Kasumi-1 (cell line): ENCODE measurements around the gene MEIOSIN.

ENCODE experiments used
- DNase-seq, 2 experiments: peaks; one replicate each; lab custom pipeline; 2025; lab: John Stamatoyannopoulos, UW

Gene MEIOSIN

DNA sequence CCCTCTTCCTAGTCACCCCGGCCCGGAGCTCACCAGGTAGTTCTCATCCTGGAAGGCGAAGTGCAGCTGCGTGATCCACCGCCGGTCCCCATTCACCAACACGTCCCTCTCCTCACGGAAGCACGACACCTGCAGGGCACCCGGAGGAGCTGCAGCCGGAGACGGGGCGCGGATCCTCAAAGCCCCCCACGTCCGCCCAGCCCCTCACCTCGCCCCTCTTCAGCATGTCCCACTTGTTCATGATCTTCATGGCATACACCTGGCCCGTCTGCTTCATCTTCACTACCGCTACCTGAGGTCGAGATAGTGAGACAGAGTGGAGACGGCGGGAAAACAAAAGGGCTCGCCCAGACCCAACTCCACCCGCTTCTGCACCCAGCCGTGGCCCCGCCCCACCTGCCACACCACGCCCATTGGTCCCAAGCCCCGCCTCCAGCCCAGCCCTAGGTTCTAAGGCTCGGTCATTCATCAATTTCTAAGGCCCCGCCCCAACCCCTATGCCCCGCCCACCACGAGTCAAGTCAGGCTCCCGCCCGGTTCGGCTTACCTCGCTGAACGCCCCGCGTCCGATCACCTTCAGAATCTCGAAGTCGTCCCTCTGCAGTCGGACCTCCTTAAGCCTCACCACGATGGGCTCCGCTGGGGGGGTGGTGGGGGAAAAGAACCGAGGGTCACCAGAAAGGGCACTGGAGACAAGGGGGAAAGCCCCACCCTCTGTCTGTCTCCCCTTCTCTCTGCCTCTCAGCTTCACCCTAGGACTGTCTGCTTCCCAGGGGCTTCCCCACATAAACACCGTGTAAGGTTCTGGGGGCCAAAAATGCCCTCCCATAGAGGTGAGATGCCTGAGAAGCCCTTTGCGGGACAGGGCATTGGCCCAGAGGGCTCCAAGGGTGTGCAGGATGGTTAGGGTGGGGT, 46.2 kb downstream of the MEIOSIN start:
- peak; percentile 71 to 80 for DNase-seq

DNA sequence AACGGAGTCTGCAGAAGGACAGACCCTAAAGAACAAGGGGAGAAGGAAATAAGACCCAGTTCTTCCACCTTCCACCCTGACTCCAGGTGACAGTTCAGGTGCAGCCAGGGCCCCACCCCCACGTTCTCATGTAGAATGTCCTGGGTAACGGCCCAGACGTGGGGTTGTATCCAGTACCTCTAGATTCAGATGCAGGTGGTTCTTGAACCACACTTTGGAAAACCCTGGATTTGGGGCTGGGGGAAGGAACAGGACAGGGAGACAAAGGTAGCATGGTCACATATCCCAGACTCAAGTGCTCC, 46.9 kb downstream of the MEIOSIN start:
- no peak for DNase-seq

DNA sequence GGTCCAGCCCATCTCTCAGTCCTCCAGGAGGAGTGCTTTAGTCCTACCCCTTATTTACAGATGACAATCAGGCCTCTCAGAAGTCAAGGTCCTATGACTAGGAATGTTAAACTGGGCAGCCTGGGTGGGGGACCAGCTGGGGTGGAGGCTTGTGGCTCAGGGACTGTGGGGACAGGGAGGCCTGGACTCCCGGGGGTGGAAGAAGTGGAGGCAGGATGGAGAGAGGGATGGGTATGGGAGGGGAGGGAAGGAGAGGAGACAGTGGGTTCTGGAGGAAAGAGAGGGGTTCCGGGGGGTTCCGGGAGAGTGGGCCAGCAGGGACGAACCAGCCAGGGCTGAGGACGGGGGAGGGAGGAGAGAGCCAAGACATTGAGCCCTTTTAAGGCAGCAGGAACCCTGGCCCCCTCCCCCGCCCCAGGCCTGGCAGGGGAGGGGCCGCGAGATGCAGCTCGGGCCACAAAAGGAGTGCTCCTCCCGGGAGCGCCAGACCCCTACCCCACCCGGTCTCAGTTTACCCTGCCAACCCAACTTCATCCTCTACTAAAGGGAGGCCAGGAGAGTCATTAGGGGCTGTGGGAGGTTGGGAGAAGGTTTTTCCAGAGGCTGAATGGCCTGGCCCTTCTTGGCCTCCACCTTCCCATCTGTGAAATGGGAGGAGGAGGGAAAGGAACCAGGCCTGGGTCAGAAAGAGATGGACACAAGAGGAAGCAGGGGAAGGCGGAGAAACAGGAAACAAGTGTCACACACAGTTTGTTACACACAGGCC, 47.4 kb downstream of the MEIOSIN start:
- no peak for DNase-seq

DNA sequence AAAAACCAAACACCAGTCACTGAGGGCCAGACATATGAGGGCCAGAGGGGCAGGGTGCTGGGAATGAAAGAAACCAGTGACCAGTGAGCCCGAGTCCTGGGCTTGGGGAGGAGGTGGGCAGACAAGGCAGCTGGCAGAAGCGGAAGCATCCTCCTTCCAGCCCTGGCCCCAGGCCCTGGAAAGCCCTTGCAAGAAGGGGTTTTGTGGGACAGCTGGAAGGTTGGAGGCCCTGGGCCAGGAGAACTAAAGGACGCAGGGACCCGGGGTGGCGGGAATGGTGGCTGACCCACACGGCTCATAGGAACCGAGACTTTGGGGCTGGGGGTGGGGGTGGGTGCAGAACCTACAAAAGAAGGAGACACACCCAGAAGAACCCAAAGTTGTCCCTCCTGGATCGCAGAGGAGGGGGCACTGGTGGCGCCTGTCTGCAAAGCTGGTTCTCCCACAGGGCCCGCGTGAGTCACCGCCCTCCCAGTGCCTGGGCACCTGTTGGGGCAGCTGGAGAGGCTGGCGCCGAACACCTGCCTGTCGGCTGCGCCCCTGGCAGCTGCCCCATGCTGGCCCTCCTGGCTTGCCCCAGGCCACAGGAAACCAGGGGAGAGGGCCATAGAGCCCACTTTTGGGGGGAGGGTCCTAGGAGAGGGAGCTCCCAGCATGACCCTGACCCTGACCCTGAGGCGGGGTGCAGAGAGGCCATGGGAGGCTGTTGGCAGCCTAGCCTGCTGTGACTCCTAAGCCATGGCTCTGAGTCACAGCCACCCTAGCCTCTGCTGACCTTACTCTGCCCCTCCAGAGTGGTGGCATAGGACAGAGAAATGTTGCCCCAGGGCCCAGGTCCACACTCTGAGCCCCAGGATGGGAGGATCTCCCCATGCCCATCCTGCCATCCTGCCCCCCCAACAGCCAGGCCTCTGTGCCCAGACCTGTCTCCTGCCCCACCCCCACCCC, 48.2 kb downstream of the MEIOSIN start:
- DNase-seq = no peak

DNA sequence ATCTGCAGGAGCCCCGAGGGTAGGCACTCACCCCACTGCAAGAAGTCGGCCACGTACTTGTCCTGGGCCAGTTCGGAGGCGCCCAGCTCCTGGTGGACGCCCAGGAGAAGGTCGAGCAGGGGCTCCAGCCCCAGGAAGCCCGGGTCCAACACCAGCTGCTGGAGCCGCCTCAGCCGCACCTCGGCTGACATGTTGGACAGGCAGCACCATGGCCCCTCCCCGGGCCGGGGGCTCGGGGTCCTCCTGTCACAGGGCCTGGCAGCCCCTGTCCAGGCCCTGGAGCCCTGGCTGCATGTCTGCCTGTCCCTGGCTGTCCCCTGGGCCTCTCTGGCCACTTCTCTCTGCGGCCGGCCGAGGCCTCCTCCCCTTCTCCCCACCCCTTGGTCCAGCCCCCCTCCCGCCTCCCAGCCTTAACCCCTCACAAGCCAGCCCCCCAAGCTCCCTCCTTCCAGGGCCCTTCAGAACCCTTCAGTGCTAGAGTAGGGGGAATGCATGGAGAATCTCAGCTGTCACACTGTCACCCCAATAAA, 49.0 kb downstream of the MEIOSIN start, which contains the start of gene DMPK:
Gene DMPK (minus strand): TSS at position 329 of the 530 bp plus-strand sequence. CDS start 138 bp downstream, at position 191.
- no peak for DNase-seq

DNA sequence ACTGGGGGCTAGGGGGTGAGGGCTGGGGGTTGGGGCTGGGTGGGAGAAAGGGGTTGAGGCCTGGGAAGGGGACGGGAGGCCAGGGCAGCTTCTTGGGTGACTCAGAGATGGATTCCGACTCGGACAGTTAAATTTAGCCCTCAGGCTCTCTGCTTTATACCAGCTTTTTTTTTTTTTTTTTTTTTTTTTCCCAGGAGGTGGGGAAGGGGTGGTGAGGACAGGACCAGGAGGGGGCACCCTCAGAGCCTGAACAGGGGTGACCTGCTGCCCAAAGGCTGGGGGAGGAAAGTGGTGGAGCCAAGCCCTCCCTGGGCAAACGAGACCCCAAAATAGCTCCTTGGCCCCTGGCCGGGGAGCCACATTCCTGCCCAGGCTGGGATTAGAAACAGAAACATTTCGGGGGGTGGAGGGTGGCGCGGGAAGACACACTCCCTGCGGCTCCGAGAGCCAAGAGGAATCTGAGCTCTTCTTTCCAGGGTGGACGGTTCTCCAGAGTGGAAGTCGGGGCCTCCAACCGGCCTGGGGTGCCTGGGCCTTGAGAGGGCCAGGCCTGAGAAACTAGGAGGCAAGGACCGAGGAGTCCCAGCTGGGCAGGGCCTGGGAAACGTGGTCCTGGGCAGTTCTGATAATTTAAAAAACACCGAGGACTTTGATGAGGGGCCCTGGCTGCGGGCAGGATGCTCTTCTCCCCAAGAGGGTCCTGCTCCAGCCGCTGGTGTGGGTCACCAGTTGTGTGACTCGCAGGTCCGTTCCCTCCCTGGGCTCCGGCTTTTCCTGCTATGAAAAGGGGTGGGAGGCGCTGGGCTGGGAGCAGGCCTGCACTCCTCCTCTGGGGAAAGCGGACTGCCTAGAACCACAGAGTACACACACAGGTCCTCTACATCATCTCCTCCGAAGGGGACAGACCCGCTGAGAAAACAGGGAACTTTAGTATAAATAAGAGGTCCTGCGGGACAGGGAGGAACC, 49.9 kb downstream of the MEIOSIN start:
- no peak for DNase-seq

DNA sequence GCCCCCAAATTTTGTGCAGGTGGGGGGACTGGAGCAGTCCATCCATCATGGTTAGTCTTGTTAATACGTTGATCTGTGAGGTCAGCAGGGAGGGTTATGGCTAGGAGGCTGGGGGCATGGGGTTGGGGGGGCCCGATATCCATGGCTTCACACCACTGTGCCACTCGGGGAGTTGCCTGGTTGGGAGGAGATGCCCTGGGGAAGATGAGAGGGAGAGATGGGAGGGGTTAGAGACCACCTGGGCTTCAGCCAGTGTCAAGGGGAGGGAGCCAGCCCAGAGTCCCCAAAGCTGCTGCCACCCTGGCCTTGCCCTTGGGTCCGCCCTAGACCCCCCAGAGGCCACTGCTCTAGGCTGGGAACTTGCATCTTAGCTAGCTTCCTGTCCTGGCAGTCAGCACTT, 50.9 kb downstream of the MEIOSIN start:
- DNase-seq = no peak

DNA sequence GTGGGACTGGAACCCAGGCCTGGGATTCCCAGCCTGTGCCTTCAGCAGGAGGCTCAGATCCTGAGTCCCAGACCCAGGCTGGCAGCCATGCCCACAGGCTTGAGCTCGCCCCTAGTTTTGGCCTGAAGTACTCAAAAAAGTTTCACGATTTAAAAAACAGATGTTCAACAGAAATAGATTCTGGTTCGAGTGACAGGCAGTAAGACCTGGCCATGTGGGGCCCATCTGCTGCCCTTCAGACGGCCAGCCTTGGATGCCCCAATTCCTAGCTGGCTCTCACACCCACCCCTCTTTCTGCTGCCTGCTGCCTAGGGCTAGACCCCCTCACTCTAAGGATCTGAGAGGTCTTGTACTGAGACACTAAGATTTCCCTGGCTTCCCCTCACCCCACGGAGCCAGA, 51.9 kb downstream of the MEIOSIN start:
- DNase-seq = no peak

DNA sequence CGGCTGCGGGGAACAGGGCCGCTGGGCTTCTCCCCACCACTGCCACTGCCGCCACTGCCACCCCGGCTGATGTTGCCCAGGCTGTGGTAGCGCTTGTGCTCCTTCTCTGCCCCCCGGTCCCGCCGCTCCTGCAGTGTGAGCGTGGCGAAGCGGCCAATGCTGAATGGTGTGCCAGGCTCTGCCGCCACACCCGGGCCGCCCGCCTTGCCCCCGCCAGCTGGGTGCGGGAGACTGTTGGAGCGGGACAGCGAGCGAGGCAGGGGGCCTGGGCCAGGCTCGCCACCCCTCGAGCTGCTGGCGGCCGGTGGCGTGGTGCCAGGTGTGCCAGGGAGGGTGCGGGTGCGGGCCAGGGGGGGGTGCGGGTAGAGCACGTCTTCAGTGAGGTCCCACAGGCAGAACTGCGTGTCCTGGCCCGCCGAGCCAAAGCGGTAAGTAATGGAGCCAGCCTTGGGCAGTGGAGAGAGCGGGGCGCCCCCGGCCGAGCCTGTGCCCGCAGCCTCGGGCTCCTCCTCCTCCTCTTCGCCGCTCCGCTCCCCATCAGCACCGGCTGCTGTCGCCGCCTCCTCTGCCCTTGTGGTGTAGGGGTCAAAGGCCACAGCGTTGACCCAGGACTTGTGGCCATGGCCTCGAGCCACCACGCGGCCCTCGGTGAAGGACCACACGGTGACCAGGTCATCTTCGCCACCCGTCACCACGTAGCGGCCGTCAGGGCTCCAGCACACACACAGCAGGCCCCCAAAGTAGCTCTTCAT, 52.7 kb downstream of the MEIOSIN start:
- no peak for DNase-seq

DNA sequence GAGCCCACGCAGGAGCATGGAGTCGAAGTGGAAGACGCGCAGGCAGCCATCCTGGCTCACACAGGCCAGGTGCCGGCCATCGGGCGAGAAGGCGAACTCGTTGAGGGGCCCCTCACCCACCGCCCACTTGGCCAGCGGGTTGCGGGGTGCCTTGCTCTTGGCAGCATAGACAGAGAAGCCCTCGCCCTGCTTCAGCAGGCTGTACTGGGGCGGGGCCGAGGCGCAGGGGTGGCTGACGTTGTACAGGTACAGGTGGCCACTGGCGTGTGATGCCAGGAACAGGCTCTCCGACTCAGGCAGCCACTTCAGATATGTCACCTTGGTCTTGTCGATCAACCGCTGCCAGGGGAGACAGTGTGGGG, 53.3 kb downstream of the MEIOSIN start:
- DNase-seq = no peak

DNA sequence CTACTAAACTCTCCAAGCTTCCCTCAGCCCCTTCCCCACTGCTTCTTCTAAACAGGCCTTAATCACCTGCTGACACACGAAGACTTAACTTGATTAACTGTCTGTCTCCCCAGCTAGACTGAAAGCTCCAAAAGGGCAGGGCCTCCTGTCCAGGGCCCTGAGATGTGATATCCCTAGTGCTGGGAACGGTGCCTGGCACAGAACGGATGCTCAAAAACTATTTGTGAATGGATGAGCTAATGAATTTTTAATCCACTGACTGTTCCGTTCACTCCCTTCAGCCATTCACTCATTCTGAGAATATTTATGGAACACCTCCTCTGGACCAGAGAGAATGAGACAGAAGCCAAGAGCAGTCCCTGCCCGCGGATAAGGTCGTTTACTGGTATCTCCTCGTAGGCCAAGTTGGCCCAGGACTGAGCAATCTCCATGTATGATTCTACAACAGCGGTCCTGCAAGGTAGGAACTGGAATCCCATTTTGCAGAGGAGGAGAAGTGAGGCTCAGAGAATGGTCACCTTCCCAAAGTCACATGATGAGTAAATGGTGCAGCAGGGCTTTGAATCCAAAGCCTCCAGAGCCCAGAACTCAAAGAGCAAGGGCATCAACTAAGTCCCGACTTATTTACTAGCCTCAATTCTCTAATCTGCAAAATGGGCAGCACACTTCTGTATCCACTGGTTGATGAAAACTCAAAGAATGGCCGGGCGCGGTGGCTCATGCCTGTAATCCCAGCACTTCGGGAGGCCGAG, 56.0 kb downstream of the MEIOSIN start:
- no peak for DNase-seq

DNA sequence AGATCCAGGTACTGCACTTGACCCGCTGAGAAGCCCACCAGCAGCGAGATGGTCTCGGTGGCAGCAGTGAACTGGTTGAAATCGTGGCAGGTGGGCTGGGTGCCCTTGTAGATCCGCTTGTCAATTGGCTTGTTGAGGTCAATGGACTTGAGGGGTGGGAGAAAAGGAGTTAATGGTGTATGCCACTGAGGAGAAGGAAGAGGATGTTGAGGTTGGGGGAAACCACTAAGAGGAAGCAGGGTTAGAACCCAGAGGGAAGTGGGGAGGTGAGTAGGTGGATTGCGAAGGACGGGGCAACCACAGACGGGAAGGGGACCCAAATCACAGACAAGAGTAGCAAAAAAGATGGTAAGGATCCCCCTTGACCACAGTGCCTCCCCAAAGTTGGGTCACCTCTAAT, 57.7 kb downstream of the MEIOSIN start:
- peak; percentile 87 to 89 for DNase-seq

DNA sequence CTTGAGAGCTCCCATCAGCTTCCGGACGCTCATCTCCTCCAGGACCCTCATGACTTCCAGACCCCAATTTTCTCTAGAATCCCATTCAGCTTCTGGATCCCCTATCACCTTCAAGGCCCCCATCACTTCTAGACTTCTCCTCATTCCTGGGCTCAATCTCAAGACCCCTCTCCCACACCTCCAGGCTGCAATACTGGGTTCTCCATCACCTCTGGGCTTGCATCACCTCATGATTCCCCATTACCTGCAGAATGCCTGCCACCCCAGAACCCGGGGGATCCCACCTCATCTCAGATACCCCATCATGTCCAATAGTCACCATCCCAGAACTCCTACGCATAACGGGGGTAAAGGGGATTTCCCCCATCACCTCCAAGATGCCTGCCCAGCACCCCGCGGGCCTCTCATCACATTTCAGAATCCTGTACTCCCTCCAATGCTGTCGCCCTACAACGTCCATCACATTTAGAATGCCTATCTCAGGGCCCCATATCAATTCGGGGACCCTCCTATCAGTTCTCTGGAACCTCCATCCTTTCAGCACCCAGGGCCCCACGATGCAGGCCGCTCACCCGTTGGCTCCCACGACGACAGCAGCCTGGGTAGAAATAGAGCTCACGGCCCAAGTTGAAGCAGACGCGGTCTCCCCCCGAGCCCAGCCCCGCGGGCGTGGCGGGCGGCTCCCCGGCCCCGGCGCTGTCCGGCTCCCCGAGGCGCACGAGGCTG, 58.7 kb downstream of the MEIOSIN start:
- DNase-seq = no peak

DNA sequence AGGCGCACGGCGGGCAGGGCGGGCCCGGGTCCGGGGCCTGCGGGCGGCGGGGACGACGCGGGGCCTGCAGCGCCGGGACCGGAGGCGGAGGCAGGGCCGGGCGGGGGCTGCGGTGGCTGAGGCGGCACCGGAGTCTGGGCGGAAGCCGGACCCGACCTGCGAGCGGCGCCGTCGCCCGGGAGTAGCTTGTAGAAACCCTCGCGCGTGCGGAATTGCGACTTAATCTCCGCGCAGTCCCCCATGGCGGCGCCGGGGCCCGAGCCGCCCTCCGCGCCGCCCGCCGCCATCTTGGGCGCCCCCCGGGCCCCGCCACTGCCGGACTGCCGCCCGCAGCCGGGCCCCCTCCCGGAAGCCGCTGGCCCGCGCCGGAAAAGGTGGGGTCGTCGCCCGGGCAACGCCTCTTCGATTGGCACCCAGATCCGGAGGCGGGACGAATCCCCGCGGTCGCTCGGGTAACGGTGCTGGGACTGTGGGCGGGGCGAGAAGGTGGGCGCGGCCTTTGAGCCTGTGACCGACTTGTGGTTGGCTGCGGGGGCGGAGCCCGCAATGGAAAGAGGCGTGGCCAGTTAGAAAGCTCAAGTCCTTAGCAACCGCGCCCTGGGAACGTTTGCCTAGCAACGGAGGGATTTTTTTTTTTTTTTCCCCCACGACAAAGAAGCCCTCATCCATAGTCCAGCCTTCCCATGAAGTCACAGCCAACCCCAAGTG, 59.4 kb downstream of the MEIOSIN start, which contains the start of gene DMWD:
Gene DMWD (minus strand): TSS at position 376 of the 708 bp plus-strand sequence. CDS start 89 bp downstream, at position 287.
- peak; percentile 96 for DNase-seq

DNA sequence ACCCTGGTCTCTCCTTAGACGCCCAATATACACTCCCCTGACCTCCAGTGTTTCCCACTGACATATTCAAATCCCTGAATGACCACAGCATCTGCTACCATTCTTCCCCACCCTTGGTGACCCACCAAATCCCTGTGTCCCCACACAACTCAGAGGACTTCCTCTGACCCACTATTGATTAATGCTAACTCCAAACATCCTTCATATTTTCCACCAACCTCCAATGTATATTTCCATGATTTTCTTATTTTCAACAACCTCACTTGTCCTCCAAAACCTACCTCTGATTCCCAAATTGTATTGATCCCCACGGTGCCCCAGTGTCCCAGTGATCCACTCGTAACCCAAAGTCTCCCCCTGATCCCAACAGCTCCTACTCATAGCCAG, 59.9 kb downstream of the MEIOSIN start:
- no peak for DNase-seq

DNA sequence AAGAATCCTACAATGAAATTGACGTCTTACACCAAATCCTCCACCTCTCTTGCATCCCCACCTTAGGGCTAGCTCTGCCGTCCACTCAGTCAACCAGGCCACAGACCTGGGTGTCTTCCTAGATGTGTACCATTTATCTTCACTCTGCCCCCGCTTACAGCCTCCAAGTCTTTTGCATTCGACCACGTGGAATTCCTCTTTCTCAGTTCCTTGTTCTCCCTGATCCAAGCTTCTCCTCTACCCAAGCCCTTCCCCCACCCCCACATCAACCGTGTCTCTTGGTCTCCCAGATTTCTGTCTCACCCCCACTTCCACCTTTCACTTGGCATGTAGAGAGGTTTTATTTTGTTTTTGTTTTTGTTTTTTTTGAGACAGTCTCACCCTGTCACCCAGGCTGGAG, 60.6 kb downstream of the MEIOSIN start:
- DNase-seq = no peak

DNA sequence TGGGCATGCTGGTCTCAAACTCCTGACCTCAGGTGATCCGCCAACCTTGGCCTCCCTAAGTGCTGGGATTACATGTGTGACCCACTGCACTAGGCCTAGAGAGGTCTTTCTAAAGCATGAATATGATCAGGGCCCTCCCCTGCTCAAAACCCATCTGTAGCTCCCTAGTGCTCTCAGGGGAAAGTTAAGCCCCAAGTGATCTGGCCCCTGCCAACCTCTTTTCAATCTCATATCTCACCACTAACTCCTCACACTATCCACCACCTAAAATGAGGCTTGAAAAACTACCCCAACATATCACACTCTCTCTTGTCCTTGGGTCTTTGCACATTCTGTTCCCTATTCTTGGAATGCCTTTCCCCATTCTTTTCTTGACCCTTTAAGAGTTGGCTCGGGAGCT, 61.4 kb downstream of the MEIOSIN start:
- DNase-seq = no peak

DNA sequence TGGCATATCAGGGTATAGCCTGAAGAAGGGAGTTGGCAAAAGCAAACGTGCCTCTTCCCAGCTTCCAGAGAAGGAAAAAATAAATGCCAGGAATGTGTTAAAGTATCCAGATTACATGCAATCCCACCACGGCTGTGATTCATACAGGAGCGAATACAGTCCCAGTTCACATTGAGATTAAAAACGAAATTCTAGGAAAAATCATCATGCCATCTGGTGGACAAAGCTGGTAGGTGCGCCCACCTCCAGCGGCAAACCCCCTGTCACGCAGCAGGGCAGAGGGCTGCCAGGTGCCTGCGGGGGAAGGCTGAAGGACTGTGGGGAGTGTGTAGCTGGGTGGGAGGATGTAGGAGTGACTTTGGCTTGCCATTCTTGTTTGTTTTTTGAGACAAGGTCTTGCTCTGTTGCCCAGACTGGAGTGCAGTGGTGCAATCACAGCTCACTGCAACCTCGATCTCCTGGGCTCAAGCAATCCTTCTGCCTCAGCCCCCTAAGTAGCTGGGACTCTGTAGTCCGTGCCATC, 65.8 kb downstream of the MEIOSIN start:
- DNase-seq = peak; percentile 68 to 75
